GM19023 (cell line): ENCODE measurements around the gene DOCK3.
"Not testable (repeated sequence)": the region's sequence is repeated elsewhere in the genome, so short reads cannot be mapped to it uniquely, and the experiment has no call there.

Experiments used
- ATAC-seq: cut with Tn5 transposase; IDR thresholded peaks from one replicate; pipeline ENCODE4 v1.9.1; 2021; ENCODE audit warnings: mild to moderate bottlenecking, moderate library complexity; ENCODE audit not compliant: unreplicated experiment

DOCK3 gene

GRCh38 chr3:50790894-50791293 is 116.2 kb downstream of the DOCK3 start:
- not testable (repeated sequence) for ATAC-seq

DNA sequence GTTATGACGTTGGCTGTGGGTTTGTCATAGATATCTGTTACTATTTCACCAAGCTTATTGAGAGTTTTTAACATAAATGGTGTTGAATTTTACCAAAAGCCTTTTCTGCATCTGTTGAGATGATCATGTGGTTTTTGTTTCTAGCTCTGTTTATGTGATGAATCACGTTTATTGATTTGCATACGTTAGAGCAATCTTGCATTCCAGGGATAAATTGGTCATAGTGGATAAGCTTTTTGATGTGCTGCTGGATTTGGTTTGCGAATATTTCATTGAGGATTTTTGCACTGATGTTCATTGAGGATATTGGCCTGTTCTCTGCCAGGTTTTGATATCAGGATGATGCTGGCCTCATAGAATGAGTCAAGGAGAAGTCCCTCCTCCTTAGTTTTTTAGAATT is 117.8 kb downstream of the DOCK3 start:
- no peak for ATAC-seq

DNA sequence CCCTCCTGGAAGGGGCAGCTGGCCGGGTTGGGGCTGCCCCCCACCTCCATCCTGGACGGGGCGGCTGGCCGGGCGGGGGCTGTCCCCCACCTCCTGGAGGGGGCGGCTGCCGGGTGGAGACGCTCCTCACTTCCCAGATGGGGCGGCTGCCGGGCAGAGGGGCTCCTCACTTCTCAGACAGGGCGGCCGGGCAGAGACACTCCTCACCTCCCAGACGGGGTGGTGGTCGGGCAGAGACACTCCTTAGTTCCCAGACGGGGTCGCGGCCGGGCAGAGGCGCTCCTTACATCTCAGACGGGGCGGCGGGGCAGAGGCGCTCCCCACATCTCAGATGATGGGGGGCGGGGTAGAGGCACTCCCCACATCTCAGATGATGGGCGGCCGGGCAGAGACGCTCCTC is 129.1 kb downstream of the DOCK3 start:
- not testable (repeated sequence) for ATAC-seq

DNA sequence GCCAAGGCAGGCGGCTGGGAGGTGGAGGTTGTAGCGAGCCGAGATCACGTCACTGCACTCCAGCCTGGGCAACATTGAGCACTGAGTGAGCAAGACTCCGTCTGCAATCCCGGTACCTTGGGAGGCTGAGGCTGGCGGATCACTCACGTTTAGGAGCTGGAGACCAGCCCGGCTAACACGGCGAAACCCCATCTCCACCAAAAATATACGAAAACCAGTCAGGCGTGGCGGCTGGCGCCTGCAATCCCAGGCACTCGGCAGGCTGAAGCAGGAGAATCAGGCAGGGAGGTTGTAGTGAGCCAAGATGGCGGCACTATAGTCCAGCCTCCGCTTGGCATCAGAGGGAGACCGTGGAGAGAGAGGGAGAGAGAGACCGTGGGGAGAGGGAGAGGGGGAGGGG is 129.6 kb downstream of the DOCK3 start:
- ATAC-seq: not testable (repeated sequence)

GRCh38 chr3:50805321-50805720 is 130.6 kb downstream of the DOCK3 start:
- ATAC-seq: no peak

DNA sequence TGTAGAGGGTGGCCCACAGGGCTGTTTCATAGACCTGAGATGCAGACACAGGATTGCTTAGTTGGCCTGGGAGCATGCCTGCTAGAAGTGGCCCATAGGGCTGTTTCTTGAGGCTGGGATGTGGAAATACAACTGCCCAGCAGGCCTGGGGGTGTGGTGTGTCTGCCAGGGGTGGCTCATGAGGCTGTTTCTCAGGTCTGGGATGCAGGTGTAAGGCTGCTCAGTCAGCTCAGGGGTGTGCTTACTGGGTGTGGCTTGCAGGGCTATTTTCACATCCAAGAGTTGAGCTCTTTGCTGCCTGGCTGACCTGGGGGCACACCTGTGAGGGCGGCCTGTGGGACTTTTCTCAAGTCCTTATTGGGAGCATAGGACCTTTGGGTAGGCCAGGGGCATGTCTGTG is 131.3 kb downstream of the DOCK3 start:
- ATAC-seq: no peak

- no peak for ATAC-seq
These were observed 132.1 kb downstream of the DOCK3 start for GRCh38 chr3:50806806-50807205.

DNA sequence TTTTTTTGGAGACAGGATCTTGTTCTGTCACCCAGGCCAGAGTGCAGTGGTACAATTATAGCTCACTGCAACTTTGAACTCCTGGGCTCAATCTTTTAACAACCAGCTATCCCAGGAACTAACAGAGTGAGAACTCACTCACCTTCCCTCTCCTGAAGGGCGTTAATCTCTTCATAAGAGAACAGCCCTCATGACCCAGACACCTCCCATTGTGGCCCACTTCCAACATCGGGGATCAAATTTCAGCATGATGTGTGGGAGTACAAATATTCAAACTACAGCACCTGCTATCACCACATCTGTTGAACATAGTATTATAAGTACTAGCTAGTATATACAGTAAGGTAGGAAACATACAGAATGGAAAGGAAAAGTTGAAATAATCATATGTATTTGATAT is 132.5 kb downstream of the DOCK3 start:
- ATAC-seq: no peak

- ATAC-seq: no peak
These were observed 137.2 kb downstream of the DOCK3 start for GRCh38 chr3:50811893-50812292.

GRCh38 chr3:50815844-50816243 is 141.1 kb downstream of the DOCK3 start:
- ATAC-seq: no peak

DNA sequence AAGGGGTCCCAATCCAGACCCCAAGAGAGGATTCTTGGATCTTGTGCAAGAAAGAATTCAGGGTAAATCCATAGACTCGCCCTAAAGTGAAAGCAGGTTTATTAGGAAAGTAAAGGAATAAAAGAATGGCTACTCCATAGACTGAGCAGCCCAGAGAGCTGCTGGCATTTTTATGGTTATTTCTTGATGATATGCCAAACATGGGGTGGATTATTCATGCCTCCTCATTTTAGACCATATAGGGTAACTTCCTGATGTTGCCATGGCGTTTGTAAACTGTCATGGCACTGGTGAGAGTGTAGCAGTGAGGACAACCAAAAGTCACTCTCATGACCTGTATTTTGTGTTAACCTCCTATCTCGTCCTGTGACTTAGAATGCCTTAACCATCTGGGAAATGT is 142.2 kb downstream of the DOCK3 start:
- no peak for ATAC-seq

DNA sequence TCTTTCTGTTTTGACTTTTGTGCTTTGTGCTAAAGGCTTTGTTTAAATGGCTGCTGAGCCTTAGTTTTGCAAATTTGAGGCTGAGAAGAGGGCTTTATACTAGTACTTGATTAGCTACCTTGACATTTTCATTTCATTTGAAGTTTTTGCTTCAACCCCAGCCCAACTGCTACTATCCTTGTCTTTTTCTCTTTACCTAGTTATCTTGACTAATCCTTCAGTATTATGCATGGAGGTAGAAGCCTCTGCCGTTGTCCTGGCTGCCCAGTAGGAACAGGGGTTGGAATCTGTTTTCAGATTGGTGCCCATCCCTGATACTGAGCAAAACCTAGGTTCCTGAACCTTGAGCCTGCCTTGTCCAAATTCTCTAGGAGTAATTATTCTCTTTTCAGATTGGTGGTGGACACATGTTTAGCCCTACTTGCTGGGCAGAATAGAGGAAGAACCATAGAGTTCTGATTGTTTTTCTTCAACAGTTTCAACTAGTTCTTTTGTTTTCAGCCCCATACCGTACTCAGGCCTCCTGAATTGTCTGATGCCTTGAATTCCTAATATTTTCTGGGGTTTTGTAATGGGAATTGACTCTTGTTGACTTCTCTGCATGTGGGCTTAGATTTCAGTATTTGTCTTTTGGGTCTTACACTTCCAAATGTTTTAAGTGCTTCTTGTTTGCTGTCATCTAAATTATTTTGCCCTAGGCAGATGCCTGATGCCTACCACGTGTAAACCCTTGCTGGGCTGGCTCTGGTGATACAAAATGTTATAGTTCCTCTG is 143.2 kb downstream of the DOCK3 start:
- ATAC-seq: no peak

GRCh38 chr3:50819882-50820281 is 145.2 kb downstream of the DOCK3 start:
- ATAC-seq: no peak

DNA sequence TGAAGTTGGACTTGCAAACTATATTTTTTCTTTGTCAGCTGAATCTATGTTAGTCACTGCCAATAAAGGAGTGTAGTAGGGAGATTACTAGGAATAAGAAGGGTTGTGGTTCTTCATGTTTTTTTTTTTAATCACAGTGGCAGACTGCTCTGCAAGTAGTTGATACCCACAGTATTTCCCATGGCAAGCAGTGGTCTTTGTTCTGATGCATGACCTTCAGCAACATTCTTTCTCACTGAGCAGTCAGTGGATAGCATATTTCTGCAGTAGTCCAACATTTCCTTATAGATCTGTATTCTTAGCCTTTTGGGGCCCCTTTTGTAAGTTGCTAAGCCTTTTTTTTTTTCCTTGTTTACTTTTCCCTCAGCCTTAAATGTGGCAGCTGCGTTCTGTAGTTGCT is 151.1 kb downstream of the DOCK3 start:
- no peak for ATAC-seq

GRCh38 chr3:50830451-50830850 is 155.7 kb downstream of the DOCK3 start:
- ATAC-seq: no peak

- not testable (repeated sequence) for ATAC-seq
These were observed 156.3 kb downstream of the DOCK3 start for GRCh38 chr3:50831009-50831408.

DNA sequence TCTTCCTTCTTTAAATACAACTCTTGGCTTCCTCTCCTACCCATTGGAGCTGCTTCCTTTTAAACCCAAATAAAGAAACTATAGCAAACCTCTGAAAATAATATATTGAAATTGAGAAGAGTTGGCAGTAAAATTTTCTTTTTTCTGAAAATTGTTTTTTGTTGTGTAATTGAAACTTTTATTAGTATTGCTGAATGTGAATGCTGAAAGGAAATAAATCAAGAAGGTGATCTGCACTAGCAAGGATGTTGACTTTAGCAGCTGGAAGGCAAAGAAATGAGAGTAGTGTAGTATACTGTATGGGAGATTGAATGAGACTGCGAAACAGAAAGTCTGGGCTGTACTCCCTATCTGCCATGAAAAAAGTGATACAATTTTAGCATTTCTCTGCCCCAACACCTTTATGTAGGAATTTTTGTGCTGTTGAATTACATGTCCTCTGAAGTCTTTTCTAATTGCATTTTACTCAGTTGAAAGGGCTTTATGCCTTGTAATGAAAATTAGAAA is 166.3 kb downstream of the DOCK3 start:
- ATAC-seq: no peak

DNA sequence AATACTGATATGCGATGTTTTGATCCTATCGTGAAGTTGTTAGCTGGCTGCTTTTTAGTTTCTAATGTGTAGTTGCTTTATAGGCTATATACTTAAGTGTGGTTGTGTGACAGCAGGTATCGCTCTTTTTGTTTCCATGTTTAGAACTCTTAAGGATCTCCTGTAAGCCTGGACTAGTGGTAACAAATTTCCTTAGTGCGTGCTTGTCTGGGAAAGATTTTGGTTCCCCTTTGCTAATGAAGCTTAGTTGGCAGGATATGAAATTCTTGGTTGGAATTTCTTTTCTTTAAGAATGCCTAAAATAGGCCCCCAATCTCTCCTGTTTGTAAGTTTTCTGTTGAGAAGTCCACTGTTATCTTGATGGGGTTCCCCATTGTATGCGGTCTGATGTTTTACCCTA is 173.6 kb downstream of the DOCK3 start:
- no peak for ATAC-seq

GRCh38 chr3:50850639-50851511 is 176.1 kb downstream of the DOCK3 start:
- ATAC-seq: no peak

GRCh38 chr3:50853936-50854335 is 179.2 kb downstream of the DOCK3 start:
- ATAC-seq: no peak

GRCh38 chr3:50862221-50862620 is 187.5 kb downstream of the DOCK3 start:
- ATAC-seq: no peak
